HG03095 (cell line): ENCODE measurements around the gene ADGRL4.
"Not testable (repeated sequence)": the region's sequence is repeated elsewhere in the genome, so short reads cannot be mapped to it uniquely, and the experiment has no call there.

ENCODE experiments used
- ATAC-seq: cut with Tn5 transposase; IDR thresholded peaks from one replicate; pipeline ENCODE4 v1.9.1; 2021; ENCODE audit warnings: moderate library complexity; ENCODE audit not compliant: unreplicated experiment

ADGRL4 gene

GRCh38 chr1:79006564-79006963 lies at the start of gene ADGRL4:
Gene ADGRL4 (minus strand): TSS chr1:79006730. CDS start chr1:79006654, 76 bp downstream.
- no peak for ATAC-seq

GRCh38 chr1:79055856-79056255 lies 49.3 kb upstream of the ADGRL4 start:
- no peak for ATAC-seq

GRCh38 chr1:79052829-79053449 lies 46.4 kb upstream of the ADGRL4 start:
- peak; percentile 99 for ATAC-seq

- no peak for ATAC-seq
Measured at GRCh38 chr1:79044974-79045650, 38.6 kb upstream of the ADGRL4 start.

GRCh38 chr1:79043506-79043905 lies 37.0 kb upstream of the ADGRL4 start:
- ATAC-seq: no peak

GRCh38 chr1:79042539-79042938 lies 36.0 kb upstream of the ADGRL4 start:
- no peak for ATAC-seq

- peak; percentile 56 for ATAC-seq
Measured at GRCh38 chr1:79042117-79042516, 35.6 kb upstream of the ADGRL4 start.

- no peak for ATAC-seq
Measured at GRCh38 chr1:79041666-79042065, 35.1 kb upstream of the ADGRL4 start.

- ATAC-seq: peak; percentile 88
Measured at GRCh38 chr1:79040424-79041082, 34.0 kb upstream of the ADGRL4 start.

- ATAC-seq: no peak
Measured at GRCh38 chr1:79037085-79037484, 30.6 kb upstream of the ADGRL4 start.

GRCh38 chr1:79012500-79012899 lies 6.0 kb upstream of the ADGRL4 start:
- no peak for ATAC-seq

GRCh38 chr1:79010589-79010988 lies 4.1 kb upstream of the ADGRL4 start:
- no peak for ATAC-seq

GRCh38 chr1:79005945-79006344 lies 585 bp downstream of the ADGRL4 start:
- ATAC-seq: no peak

- no peak for ATAC-seq
Measured at GRCh38 chr1:79004916-79005315, 1.6 kb downstream of the ADGRL4 start.

GRCh38 chr1:78996791-78997190 lies 9.7 kb downstream of the ADGRL4 start:
- no peak for ATAC-seq

- no peak for ATAC-seq
Measured at GRCh38 chr1:78987042-78987441, 19.5 kb downstream of the ADGRL4 start.

GRCh38 chr1:78980511-78980910 lies 26.0 kb downstream of the ADGRL4 start:
- ATAC-seq: no peak

- no peak for ATAC-seq
Measured at GRCh38 chr1:78972723-78973122, 33.8 kb downstream of the ADGRL4 start.

- not testable (repeated sequence) for ATAC-seq
Measured at GRCh38 chr1:78967091-78967490, 39.4 kb downstream of the ADGRL4 start.

- ATAC-seq: no peak
Measured at GRCh38 chr1:78958711-78959110, 47.8 kb downstream of the ADGRL4 start.

- no peak for ATAC-seq
Measured at GRCh38 chr1:78950826-78951225, 55.7 kb downstream of the ADGRL4 start.

GRCh38 chr1:78949227-78949626 lies 57.3 kb downstream of the ADGRL4 start:
- no peak for ATAC-seq
